H9 (cell line): ENCODE data around the gene BRF1. TPM values are rescaled to one million over a fixed set of nuclear protein-coding genes. Genes with fewer than 3 reads are reported as not detected.
A peak's percentile ranks its signal among the peaks of the same experiment; 100 is the strongest.
"Not testable (repeated sequence)": the region's sequence is repeated elsewhere in the genome, so short reads cannot be mapped to it uniquely, and the experiment has no call there.

ENCODE experiments used
- DNase-seq: peaks from one replicate; pipeline ENCODE4 v3.0.0-alpha.2; 2017
- H2AFZ ChIP-seq: one replicate; pipeline ENCODE4 v1.6.1; 2013; ENCODE audit warnings: mild to moderate bottlenecking, low read length, control low read depth, moderate library complexity
- H2AK5ac ChIP-seq: 2 replicates; pipeline ENCODE4 v1.6.1; 2013; ENCODE audit warnings: low read length, control low read depth, mixed read lengths; ENCODE audit not compliant: insufficient read length
- H2BK120ac ChIP-seq: one replicate; pipeline ENCODE4 v1.6.1; 2013; ENCODE audit warnings: low read depth, mild to moderate bottlenecking, low read length, control low read depth, inconsistent platforms; ENCODE audit not compliant: poor library complexity, severe bottlenecking
- H2BK12ac ChIP-seq: 2 replicates; pipeline ENCODE4 v1.6.1; 2013; ENCODE audit warnings: low read length, control low read depth, mixed read lengths, low read depth; ENCODE audit not compliant: insufficient read length
- H2BK15ac ChIP-seq: 2 replicates; pipeline ENCODE4 v1.6.1; 2013; ENCODE audit warnings: low read depth, low read length, control low read depth
- H2BK20ac ChIP-seq: one replicate; pipeline ENCODE4 v1.6.1; 2013; ENCODE audit warnings: low read depth, mild to moderate bottlenecking, low read length, control low read depth, inconsistent platforms; ENCODE audit not compliant: poor library complexity, severe bottlenecking
- H2BK5ac ChIP-seq: 2 replicates; pipeline ENCODE4 v1.6.1; 2013; ENCODE audit warnings: low read length, control low read depth, mixed read lengths; ENCODE audit not compliant: insufficient read length
- H3K14ac ChIP-seq: 2 replicates; pipeline ENCODE4 v1.6.1; 2013; ENCODE audit warnings: low read length, control low read depth; ENCODE audit not compliant: insufficient read depth
- H3K18ac ChIP-seq: 2 replicates; pipeline ENCODE4 v1.6.1; 2013; ENCODE audit warnings: low read depth, mild to moderate bottlenecking, mixed read lengths, low read length, control low read depth; ENCODE audit not compliant: insufficient read length
- H3K23ac ChIP-seq: 2 replicates; pipeline ENCODE4 v1.6.1; 2013; ENCODE audit warnings: low read length, control low read depth, mixed read lengths, low read depth; ENCODE audit not compliant: insufficient read length
- H3K23me2 ChIP-seq: 2 replicates; pipeline ENCODE4 v1.6.1; 2013; ENCODE audit warnings: low read depth, mild to moderate bottlenecking, mixed read lengths, low read length, control low read depth; ENCODE audit not compliant: insufficient read length, poor library complexity, severe bottlenecking
- H3K27ac ChIP-seq: 2 replicates; pipeline ENCODE4 v1.5.1; 2013; ENCODE audit warnings: low read length, control low read depth, mixed read lengths, low read depth; ENCODE audit not compliant: insufficient read length
- H3K27me3 ChIP-seq: 2 replicates; pipeline ENCODE4 v1.6.1; 2013; ENCODE audit warnings: low read length, control low read depth, inconsistent platforms; ENCODE audit not compliant: insufficient read depth
- H3K4ac ChIP-seq: 2 replicates; pipeline ENCODE4 v1.6.1; 2013; ENCODE audit warnings: low read depth, mild to moderate bottlenecking, control low read depth, inconsistent platforms, low read length, moderate library complexity
- H3K4me1 ChIP-seq: 2 replicates; pipeline ENCODE4 v1.6.1; 2013; ENCODE audit warnings: low read length, control low read depth, inconsistent platforms; ENCODE audit not compliant: insufficient read depth
- H3K4me2 ChIP-seq: 2 replicates; pipeline ENCODE4 v1.6.1; 2013; ENCODE audit warnings: low read length, control low read depth, mixed read lengths; ENCODE audit not compliant: insufficient read length, insufficient read depth
- H3K56ac ChIP-seq: 2 replicates; pipeline ENCODE4 v1.6.1; 2013; ENCODE audit warnings: low read depth, mild to moderate bottlenecking, mixed read lengths, low read length, control low read depth; ENCODE audit not compliant: insufficient read length
- H3K79me1 ChIP-seq: 2 replicates; pipeline ENCODE4 v1.6.1; 2013; ENCODE audit warnings: low read depth, mild to moderate bottlenecking, moderate library complexity, low read length, control low read depth, inconsistent platforms; ENCODE audit not compliant: insufficient read depth, poor library complexity, severe bottlenecking
- H3K79me2 ChIP-seq: 2 replicates; pipeline ENCODE4 v1.6.1; 2013; ENCODE audit warnings: low read length, control low read depth, inconsistent platforms; ENCODE audit not compliant: insufficient read depth
- H3K9ac ChIP-seq: 2 replicates; pipeline ENCODE4 v1.6.1; 2013; ENCODE audit warnings: low read length, control low read depth, mixed read lengths; ENCODE audit not compliant: insufficient read length; ENCODE audit errors: extremely low read depth
- H3K9me3 ChIP-seq: one replicate; pipeline ENCODE4 v1.6.1; 2013; ENCODE audit warnings: low read depth, low read length, inconsistent platforms; ENCODE audit not compliant: control insufficient read depth
- H3T11ph ChIP-seq: one replicate; pipeline ENCODE4 v1.6.1; 2013; ENCODE audit warnings: mild to moderate bottlenecking, low read length, control low read depth, inconsistent platforms
- H4K20me1 ChIP-seq: one replicate; pipeline ENCODE4 v1.6.1; 2013; ENCODE audit not compliant: control insufficient read depth, insufficient read length, insufficient read depth
- H4K5ac ChIP-seq: 2 replicates; pipeline ENCODE4 v1.6.1; 2013; ENCODE audit warnings: low read depth, mild to moderate bottlenecking, mixed read lengths, low read length, control low read depth; ENCODE audit not compliant: insufficient read length
- H4K8ac ChIP-seq: replicated peaks from 2 replicates; pipeline ENCODE4 v1.6.1; 2013; ENCODE audit warnings: low read length, control low read depth, mixed read lengths, low read depth; ENCODE audit not compliant: insufficient read length
- H4K91ac ChIP-seq: 2 replicates; pipeline ENCODE4 v1.6.1; 2013; ENCODE audit warnings: low read depth, mild to moderate bottlenecking, moderate library complexity, mixed read lengths, low read length, control low read depth; ENCODE audit not compliant: insufficient read length
- H3K27ac Mint-ChIP-seq, 3 experiments: 2 replicates in 2 of 3; 3 replicates in 1 of 3; pipeline ENCODE4 v1.8.0; 2020 to 2021; ENCODE audit warnings: mixed read lengths in 3 of 3, mild to moderate bottlenecking in 1 of 3, moderate library complexity in 1 of 3
- H3K27me3 Mint-ChIP-seq: 2 replicates; pipeline ENCODE4 v1.8.0; 2021; ENCODE audit warnings: low read depth, mild to moderate bottlenecking, moderate library complexity, mixed read lengths
- H3K36me3 Mint-ChIP-seq, 3 experiments: 2 replicates in 2 of 3; 3 replicates in 1 of 3; pipeline ENCODE4 v1.8.0; 2020 to 2021; ENCODE audit warnings: low read depth in 3 of 3, mixed read lengths in 3 of 3; ENCODE audit not compliant: insufficient read depth in 1 of 3
- H3K4me1 Mint-ChIP-seq, 2 experiments: 2 replicates each; pipeline ENCODE4 v1.8.0; 2020; ENCODE audit warnings: mixed read lengths in 2 of 2
- H3K4me3 Mint-ChIP-seq, 2 experiments: 2 replicates in 1 of 2; 3 replicates in 1 of 2; pipeline ENCODE4 v1.8.0; 2020 to 2021; ENCODE audit warnings: mild to moderate bottlenecking in 2 of 2, mixed read lengths in 2 of 2, moderate library complexity in 1 of 2
- H3K9me3 Mint-ChIP-seq, 2 experiments: 2 replicates in 1 of 2; 3 replicates in 1 of 2; pipeline ENCODE4 v1.8.0; 2020; ENCODE audit warnings: mild to moderate bottlenecking in 2 of 2, mixed read lengths in 2 of 2, moderate library complexity in 1 of 2
- WGBS: extraction: QIAGEN DNeasy Blood & Tissue Kit; methylation state at CpG from one replicate; pipeline ENCODE4 v1.1.7; 2013; ENCODE audit warnings: missing lambda C conversion rate, low lambda C conversion rate, mixed read lengths; ENCODE audit not compliant: insufficient read length; ENCODE audit errors: extremely low coverage; 5-methylcytosine and 5-hydroxymethylcytosine counted together
- total RNA-seq: library from RNA; stranded (reverse); gene quantifications from 2 replicates; pipeline ENCODE4 v1.2.1, GENCODE V29; 2021
- TF ChIP-seq, protein P1 (sequence below): fragments of 200-600 bp; sonication (generic); conservative IDR thresholded peaks from 3 replicates; pipeline ENCODE4 v1.8.0; 2021; ENCODE audit warnings: antibody characterized with exemption, mild to moderate bottlenecking

BRF1 gene
- total RNA-seq, 1 experiment from 2014 or later = 28.3 TPM

DNA sequence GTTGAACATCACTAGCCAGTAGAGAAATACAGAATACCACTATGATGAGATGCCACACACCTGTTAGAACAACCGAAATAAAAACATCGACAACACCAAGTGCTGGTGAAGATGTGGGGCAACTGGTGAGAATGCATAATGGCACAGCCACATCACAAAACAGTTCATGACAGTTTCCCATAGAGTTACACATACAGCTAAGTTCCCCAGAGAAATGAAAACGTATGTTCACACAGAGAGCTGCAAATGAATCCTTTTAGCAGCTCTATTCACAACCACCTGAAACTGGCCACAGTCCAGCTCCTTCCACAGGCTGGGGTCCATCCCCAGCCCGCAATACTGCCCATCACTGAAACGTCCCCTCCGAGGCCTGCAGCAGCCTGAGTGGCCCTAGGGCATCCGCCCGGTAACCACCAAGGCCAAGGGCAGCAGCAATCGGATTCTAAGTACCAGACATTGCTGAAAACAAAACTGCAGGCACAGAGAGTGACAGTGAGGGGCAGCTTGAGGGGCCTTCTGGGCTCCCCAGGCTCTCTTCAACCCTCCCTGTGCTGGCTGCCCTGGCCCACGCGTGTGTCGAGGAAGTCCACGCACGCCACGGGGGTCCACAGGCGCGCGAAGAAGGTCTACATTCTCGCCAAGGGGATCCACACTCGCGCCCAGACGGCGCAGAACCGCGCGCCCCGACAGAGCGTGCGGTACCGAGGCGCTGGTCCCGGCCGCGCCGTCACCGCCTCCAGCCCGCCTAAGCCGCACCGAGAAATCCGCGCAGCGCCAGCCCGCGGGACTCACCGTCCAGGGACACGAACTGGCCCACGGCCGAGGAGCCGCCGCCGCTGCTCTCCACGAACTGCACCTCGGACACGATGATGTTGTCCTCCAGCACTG lies 903 bp downstream of the BRF1 start:
- no peak overlapping the region for H3T11ph ChIP-seq
- H2BK20ac ChIP-seq = no peak overlapping the region
- H2AFZ ChIP-seq = no peak overlapping the region
- H2AK5ac ChIP-seq = no peak overlapping the region
- H2BK5ac ChIP-seq = no peak overlapping the region
- no peaks in the 10 kb centered on the region for H3K79me1 ChIP-seq
- H3K9ac ChIP-seq = peak overlapping the region; percentile 23
- TF ChIP-seq, protein P1, sequence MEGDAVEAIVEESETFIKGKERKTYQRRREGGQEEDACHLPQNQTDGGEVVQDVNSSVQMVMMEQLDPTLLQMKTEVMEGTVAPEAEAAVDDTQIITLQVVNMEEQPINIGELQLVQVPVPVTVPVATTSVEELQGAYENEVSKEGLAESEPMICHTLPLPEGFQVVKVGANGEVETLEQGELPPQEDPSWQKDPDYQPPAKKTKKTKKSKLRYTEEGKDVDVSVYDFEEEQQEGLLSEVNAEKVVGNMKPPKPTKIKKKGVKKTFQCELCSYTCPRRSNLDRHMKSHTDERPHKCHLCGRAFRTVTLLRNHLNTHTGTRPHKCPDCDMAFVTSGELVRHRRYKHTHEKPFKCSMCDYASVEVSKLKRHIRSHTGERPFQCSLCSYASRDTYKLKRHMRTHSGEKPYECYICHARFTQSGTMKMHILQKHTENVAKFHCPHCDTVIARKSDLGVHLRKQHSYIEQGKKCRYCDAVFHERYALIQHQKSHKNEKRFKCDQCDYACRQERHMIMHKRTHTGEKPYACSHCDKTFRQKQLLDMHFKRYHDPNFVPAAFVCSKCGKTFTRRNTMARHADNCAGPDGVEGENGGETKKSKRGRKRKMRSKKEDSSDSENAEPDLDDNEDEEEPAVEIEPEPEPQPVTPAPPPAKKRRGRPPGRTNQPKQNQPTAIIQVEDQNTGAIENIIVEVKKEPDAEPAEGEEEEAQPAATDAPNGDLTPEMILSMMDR = no peak
- no peak overlapping the region for H3K27ac Mint-ChIP-seq
- no peak overlapping the region for H4K8ac ChIP-seq
- no peak overlapping the region for H3K27ac ChIP-seq
- H2BK120ac ChIP-seq = no peak overlapping the region
- H2BK15ac ChIP-seq = no peak overlapping the region
- peak overlapping the region; percentile 77 to 84 for H3K4me3 Mint-ChIP-seq
- H3K23me2 ChIP-seq = peaks cover 8% of the 10 kb centered on the region
- H3K14ac ChIP-seq = 0 out of 2 replicates have a peak overlapping the region, but pooled peaks have one; percentile 5
- H3K4me2 ChIP-seq = peak overlapping the region; percentile 57
- H3K4me1 Mint-ChIP-seq = peaks cover 5 to 11% of the 10 kb centered on the region in 2 experiments; a peak in 3 of 4 replicates
- H3K9me3 ChIP-seq = no peaks in the 10 kb centered on the region
- no peaks in the 10 kb centered on the region for H4K20me1 ChIP-seq
- no peak overlapping the region for H3K18ac ChIP-seq
- H3K4me1 ChIP-seq = no peaks in the 10 kb centered on the region
- no peak overlapping the region for H3K4ac ChIP-seq
- H3K23ac ChIP-seq = no peak overlapping the region
- WGBS = no CpG with 5 or more reads among the region's 54 CpGs
- H3K36me3 Mint-ChIP-seq = peaks cover 3 to 6% (median 5%) of the 10 kb centered on the region in 3 experiments; a peak in 3 of 7 replicates
- peak; percentile 26 for DNase-seq
- peaks cover 4% of the 10 kb centered on the region; the same call in 1 of the 2 replicates for H3K79me2 ChIP-seq
- H4K91ac ChIP-seq = no peak overlapping the region
- H3K27me3 ChIP-seq = no peaks in the 10 kb centered on the region; the same call in 1 of the 2 replicates
- H2BK12ac ChIP-seq = no peak overlapping the region
- no peak overlapping the region for H3K56ac ChIP-seq
- no peak overlapping the region for H4K5ac ChIP-seq
- peaks cover 22% of the 10 kb centered on the region for H3K27me3 Mint-ChIP-seq
- H3K9me3 Mint-ChIP-seq = peaks cover 5 to 6% of the 10 kb centered on the region in 2 experiments; a peak in 4 of 5 replicates

DNA sequence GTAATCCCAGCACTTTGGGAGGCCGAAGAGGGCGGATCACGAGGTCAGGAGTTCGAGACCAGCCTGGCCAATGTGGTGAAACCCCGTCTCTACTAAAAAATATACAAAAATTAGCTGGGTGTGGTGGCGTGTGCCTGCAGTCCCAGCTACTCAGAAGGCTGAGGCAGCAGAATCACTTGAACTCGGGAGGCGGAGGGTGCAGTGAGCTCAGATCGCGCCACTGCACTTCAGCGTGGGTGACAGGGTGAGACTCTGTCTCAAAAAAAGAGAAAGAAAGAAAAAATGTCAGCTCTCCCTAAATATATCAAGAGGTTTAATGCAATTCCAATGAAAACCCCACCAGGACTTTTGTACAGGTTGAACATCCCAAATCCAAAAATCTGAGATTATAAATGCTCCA lies 3.5 kb downstream of the BRF1 start:
- not testable (repeated sequence) for H2BK120ac ChIP-seq, H3K4me1 Mint-ChIP-seq, H4K20me1 ChIP-seq, H4K8ac ChIP-seq, H3K18ac ChIP-seq, H3K4me1 ChIP-seq, H3K4ac ChIP-seq, H4K5ac ChIP-seq, H3K23me2 ChIP-seq, H3K9ac ChIP-seq, H3K4me3 Mint-ChIP-seq, H3K4me2 ChIP-seq, H3K23ac ChIP-seq, H3K9me3 Mint-ChIP-seq, H2BK15ac ChIP-seq, H4K91ac ChIP-seq, H3K9me3 ChIP-seq, H3K79me2 ChIP-seq, H3K27me3 Mint-ChIP-seq, H3K27me3 ChIP-seq, H2BK20ac ChIP-seq, H2AFZ ChIP-seq, H3T11ph ChIP-seq, H2AK5ac ChIP-seq, H2BK5ac ChIP-seq, H2BK12ac ChIP-seq, H3K79me1 ChIP-seq, H3K14ac ChIP-seq, H3K27ac Mint-ChIP-seq, H3K27ac ChIP-seq, DNase-seq, H3K36me3 Mint-ChIP-seq, H3K56ac ChIP-seq
- no CpG with 5 or more reads among the region's 11 CpGs for WGBS
